ENCODE data around the gene KCNAB3. TPM values are rescaled to one million over a fixed set of nuclear protein-coding genes. Genes with fewer than 3 reads are reported as not detected.

Gene KCNAB3
- total and polyA plus RNA-seq, 9 of the 15 experiments (the other 6 are each of a cell fraction or from before 2014, with no cell fraction given), result 0.03 to 2.5 (median 1.1) TPM

DNA sequence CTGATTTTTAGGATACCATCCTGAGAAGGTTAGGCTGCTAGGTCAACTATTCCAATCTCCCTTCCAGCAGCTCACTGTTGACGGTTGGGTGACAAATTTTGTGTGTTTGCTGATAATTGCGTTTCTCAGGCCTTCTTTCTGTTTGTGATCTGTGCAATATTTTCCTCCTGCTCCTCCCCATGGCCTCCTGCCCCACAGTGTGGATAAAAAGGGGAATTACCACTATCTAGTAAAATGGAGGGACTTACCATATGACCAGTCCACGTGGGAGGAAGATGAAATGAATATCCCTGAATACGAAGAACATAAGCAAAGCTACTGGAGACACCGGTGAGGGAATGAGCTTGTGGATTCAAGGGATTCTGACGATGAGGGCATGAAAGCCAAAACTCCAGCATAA, 31.9 kb downstream of the KCNAB3 start (continued):
- peak; percentile 29; the same call in 1 of the 2 replicates for TF ChIP-seq EP400 (IDR thresholded peaks at IDR 0.05)
- TF ChIP-seq, protein P1, sequence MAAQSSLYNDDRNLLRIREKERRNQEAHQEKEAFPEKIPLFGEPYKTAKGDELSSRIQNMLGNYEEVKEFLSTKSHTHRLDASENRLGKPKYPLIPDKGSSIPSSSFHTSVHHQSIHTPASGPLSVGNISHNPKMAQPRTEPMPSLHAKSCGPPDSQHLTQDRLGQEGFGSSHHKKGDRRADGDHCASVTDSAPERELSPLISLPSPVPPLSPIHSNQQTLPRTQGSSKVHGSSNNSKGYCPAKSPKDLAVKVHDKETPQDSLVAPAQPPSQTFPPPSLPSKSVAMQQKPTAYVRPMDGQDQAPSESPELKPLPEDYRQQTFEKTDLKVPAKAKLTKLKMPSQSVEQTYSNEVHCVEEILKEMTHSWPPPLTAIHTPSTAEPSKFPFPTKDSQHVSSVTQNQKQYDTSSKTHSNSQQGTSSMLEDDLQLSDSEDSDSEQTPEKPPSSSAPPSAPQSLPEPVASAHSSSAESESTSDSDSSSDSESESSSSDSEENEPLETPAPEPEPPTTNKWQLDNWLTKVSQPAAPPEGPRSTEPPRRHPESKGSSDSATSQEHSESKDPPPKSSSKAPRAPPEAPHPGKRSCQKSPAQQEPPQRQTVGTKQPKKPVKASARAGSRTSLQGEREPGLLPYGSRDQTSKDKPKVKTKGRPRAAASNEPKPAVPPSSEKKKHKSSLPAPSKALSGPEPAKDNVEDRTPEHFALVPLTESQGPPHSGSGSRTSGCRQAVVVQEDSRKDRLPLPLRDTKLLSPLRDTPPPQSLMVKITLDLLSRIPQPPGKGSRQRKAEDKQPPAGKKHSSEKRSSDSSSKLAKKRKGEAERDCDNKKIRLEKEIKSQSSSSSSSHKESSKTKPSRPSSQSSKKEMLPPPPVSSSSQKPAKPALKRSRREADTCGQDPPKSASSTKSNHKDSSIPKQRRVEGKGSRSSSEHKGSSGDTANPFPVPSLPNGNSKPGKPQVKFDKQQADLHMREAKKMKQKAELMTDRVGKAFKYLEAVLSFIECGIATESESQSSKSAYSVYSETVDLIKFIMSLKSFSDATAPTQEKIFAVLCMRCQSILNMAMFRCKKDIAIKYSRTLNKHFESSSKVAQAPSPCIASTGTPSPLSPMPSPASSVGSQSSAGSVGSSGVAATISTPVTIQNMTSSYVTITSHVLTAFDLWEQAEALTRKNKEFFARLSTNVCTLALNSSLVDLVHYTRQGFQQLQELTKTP (IDR thresholded peaks at IDR 0.05; ENCODE audit: low read depth in 1 of 2, partially characterized antibody in 2 of 2), result no peak
- no peak for TF ChIP-seq ZNF274 (IDR thresholded peaks at IDR 0.05; ENCODE audit: borderline replicate concordance, low read depth, low read length)
- TF ChIP-seq, protein P2, sequence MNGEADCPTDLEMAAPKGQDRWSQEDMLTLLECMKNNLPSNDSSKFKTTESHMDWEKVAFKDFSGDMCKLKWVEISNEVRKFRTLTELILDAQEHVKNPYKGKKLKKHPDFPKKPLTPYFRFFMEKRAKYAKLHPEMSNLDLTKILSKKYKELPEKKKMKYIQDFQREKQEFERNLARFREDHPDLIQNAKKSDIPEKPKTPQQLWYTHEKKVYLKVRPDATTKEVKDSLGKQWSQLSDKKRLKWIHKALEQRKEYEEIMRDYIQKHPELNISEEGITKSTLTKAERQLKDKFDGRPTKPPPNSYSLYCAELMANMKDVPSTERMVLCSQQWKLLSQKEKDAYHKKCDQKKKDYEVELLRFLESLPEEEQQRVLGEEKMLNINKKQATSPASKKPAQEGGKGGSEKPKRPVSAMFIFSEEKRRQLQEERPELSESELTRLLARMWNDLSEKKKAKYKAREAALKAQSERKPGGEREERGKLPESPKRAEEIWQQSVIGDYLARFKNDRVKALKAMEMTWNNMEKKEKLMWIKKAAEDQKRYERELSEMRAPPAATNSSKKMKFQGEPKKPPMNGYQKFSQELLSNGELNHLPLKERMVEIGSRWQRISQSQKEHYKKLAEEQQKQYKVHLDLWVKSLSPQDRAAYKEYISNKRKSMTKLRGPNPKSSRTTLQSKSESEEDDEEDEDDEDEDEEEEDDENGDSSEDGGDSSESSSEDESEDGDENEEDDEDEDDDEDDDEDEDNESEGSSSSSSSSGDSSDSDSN (IDR thresholded peaks at IDR 0.05; ENCODE audit: borderline replicate concordance in 1 of 2, low read depth in 2 of 2, low read length in 2 of 2), result no peak
- TF ChIP-seq, protein P3, sequence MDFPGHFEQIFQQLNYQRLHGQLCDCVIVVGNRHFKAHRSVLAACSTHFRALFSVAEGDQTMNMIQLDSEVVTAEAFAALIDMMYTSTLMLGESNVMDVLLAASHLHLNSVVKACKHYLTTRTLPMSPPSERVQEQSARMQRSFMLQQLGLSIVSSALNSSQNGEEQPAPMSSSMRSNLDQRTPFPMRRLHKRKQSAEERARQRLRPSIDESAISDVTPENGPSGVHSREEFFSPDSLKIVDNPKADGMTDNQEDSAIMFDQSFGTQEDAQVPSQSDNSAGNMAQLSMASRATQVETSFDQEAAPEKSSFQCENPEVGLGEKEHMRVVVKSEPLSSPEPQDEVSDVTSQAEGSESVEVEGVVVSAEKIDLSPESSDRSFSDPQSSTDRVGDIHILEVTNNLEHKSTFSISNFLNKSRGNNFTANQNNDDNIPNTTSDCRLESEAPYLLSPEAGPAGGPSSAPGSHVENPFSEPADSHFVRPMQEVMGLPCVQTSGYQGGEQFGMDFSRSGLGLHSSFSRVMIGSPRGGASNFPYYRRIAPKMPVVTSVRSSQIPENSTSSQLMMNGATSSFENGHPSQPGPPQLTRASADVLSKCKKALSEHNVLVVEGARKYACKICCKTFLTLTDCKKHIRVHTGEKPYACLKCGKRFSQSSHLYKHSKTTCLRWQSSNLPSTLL (IDR thresholded peaks at IDR 0.05), result no peak
- no peak for TF ChIP-seq PYGO2 (tag; IDR thresholded peaks at IDR 0.05)
- TF ChIP-seq, protein P4, sequence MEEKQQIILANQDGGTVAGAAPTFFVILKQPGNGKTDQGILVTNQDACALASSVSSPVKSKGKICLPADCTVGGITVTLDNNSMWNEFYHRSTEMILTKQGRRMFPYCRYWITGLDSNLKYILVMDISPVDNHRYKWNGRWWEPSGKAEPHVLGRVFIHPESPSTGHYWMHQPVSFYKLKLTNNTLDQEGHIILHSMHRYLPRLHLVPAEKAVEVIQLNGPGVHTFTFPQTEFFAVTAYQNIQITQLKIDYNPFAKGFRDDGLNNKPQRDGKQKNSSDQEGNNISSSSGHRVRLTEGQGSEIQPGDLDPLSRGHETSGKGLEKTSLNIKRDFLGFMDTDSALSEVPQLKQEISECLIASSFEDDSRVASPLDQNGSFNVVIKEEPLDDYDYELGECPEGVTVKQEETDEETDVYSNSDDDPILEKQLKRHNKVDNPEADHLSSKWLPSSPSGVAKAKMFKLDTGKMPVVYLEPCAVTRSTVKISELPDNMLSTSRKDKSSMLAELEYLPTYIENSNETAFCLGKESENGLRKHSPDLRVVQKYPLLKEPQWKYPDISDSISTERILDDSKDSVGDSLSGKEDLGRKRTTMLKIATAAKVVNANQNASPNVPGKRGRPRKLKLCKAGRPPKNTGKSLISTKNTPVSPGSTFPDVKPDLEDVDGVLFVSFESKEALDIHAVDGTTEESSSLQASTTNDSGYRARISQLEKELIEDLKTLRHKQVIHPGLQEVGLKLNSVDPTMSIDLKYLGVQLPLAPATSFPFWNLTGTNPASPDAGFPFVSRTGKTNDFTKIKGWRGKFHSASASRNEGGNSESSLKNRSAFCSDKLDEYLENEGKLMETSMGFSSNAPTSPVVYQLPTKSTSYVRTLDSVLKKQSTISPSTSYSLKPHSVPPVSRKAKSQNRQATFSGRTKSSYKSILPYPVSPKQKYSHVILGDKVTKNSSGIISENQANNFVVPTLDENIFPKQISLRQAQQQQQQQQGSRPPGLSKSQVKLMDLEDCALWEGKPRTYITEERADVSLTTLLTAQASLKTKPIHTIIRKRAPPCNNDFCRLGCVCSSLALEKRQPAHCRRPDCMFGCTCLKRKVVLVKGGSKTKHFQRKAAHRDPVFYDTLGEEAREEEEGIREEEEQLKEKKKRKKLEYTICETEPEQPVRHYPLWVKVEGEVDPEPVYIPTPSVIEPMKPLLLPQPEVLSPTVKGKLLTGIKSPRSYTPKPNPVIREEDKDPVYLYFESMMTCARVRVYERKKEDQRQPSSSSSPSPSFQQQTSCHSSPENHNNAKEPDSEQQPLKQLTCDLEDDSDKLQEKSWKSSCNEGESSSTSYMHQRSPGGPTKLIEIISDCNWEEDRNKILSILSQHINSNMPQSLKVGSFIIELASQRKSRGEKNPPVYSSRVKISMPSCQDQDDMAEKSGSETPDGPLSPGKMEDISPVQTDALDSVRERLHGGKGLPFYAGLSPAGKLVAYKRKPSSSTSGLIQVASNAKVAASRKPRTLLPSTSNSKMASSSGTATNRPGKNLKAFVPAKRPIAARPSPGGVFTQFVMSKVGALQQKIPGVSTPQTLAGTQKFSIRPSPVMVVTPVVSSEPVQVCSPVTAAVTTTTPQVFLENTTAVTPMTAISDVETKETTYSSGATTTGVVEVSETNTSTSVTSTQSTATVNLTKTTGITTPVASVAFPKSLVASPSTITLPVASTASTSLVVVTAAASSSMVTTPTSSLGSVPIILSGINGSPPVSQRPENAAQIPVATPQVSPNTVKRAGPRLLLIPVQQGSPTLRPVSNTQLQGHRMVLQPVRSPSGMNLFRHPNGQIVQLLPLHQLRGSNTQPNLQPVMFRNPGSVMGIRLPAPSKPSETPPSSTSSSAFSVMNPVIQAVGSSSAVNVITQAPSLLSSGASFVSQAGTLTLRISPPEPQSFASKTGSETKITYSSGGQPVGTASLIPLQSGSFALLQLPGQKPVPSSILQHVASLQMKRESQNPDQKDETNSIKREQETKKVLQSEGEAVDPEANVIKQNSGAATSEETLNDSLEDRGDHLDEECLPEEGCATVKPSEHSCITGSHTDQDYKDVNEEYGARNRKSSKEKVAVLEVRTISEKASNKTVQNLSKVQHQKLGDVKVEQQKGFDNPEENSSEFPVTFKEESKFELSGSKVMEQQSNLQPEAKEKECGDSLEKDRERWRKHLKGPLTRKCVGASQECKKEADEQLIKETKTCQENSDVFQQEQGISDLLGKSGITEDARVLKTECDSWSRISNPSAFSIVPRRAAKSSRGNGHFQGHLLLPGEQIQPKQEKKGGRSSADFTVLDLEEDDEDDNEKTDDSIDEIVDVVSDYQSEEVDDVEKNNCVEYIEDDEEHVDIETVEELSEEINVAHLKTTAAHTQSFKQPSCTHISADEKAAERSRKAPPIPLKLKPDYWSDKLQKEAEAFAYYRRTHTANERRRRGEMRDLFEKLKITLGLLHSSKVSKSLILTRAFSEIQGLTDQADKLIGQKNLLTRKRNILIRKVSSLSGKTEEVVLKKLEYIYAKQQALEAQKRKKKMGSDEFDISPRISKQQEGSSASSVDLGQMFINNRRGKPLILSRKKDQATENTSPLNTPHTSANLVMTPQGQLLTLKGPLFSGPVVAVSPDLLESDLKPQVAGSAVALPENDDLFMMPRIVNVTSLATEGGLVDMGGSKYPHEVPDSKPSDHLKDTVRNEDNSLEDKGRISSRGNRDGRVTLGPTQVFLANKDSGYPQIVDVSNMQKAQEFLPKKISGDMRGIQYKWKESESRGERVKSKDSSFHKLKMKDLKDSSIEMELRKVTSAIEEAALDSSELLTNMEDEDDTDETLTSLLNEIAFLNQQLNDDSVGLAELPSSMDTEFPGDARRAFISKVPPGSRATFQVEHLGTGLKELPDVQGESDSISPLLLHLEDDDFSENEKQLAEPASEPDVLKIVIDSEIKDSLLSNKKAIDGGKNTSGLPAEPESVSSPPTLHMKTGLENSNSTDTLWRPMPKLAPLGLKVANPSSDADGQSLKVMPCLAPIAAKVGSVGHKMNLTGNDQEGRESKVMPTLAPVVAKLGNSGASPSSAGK (IDR thresholded peaks at IDR 0.05), result peak; percentile 40

Measured in K562 (cell line).